ENCODE results near the gene CCT5.

The CCT5 gene

DNA sequence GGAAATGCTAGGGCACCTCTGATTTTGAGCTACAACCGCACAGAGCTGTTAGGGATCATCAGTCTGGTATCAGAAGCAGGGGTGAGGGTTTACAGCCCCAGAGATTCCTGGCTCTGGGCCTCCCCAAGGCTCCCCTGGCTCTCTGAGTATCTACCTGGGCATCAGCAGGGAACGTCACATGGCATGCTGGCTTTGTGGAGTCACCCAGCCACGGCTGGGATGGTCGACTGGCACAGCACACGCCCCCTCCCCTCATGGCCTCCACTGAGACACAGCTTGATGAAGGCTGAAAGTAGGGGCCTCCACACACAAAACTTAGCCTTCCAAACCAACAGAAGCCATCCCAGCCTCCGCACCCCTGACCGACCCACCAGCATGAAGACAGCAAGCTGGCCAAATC, 17.1 kb upstream of the CCT5 start:
- TF ChIP-seq, protein P1, sequence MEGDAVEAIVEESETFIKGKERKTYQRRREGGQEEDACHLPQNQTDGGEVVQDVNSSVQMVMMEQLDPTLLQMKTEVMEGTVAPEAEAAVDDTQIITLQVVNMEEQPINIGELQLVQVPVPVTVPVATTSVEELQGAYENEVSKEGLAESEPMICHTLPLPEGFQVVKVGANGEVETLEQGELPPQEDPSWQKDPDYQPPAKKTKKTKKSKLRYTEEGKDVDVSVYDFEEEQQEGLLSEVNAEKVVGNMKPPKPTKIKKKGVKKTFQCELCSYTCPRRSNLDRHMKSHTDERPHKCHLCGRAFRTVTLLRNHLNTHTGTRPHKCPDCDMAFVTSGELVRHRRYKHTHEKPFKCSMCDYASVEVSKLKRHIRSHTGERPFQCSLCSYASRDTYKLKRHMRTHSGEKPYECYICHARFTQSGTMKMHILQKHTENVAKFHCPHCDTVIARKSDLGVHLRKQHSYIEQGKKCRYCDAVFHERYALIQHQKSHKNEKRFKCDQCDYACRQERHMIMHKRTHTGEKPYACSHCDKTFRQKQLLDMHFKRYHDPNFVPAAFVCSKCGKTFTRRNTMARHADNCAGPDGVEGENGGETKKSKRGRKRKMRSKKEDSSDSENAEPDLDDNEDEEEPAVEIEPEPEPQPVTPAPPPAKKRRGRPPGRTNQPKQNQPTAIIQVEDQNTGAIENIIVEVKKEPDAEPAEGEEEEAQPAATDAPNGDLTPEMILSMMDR (IDR thresholded peaks at IDR 0.05): no peak

DNA sequence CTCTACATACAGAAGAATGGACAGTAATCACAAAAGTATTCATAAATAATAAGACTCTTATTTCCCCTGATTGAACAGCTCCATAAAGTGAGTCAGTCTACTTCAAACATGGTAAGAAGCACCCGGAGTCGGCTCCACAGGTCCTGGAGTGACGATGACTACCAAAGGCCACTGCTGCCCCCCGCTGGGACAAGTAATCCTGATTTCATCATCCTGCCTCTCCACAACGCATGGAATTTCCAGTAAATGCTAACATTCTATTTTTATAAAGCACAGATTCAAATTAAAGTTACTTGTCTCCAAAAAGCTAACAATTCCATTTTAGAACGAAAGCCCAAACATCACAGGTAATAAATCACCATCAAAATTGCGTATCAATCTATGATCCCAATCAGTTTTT, 16.6 kb upstream of the CCT5 start:
- Histone ChIP-seq H3K27me3 (no peaks in the 10 kb centered on the region), H3K4me1 (ENCODE audit: control insufficient read depth in 1 of 2, insufficient read depth in 1 of 2, low read depth in 1 of 2, low read length in 1 of 2) (no peaks in the 10 kb centered on the region), H3K27ac (no peak overlapping the region), H3K4me3 (ENCODE audit: low read depth in 1 of 2, low read length in 1 of 2) (no peak overlapping the region), H3K9me3 (no peaks in the 10 kb centered on the region), H3K36me3 (peaks cover 75% of the 10 kb centered on the region)
- TF ChIP-seq, protein P1 (IDR thresholded peaks at IDR 0.05): no peak

More for the DNA sequence above, 17.1 kb upstream of the CCT5 start:
- Histone ChIP-seq H3K36me3 (peaks cover 72% of the 10 kb centered on the region), H3K27ac (no peak overlapping the region), H3K9me3 (no peaks in the 10 kb centered on the region), H3K4me1 (ENCODE audit: control insufficient read depth in 1 of 2, insufficient read depth in 1 of 2, low read depth in 1 of 2, low read length in 1 of 2) (no peaks in the 10 kb centered on the region), H3K27me3 (no peaks in the 10 kb centered on the region), H3K4me3 (ENCODE audit: low read depth in 1 of 2, low read length in 1 of 2) (no peak overlapping the region)

DNA sequence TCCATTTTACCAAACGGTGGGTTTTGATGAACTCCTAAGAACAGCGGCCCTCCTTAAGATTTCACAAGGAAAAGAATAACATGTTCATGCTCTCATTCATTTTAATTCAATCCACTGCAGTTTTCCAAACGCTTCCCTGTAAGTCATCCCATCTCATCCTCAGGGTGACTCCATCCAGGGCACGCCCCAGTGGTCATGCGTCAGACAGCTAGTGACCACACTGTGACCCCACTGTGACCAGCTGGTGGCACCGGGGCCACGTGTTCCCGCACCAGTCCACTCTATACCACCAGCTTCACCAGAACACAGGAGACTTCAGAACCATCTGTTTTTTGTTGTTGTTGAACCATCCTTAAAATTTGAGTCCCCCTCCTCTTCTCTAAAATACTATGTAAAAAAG, 14.7 kb upstream of the CCT5 start:
- H3K36me3 ChIP-seq: peaks cover 74% of the 10 kb centered on the region
- no peak overlapping the region for H3K27ac ChIP-seq
- no peaks in the 10 kb centered on the region for H3K27me3 ChIP-seq
- TF ChIP-seq, protein P1 (IDR thresholded peaks at IDR 0.05): no peak
- no peak overlapping the region for H3K4me3 ChIP-seq (ENCODE audit: low read depth in 1 of 2, low read length in 1 of 2)
- H3K9me3 ChIP-seq: no peaks in the 10 kb centered on the region
- H3K4me1 ChIP-seq (ENCODE audit: control insufficient read depth in 1 of 2, insufficient read depth in 1 of 2, low read depth in 1 of 2, low read length in 1 of 2): no peaks in the 10 kb centered on the region

DNA sequence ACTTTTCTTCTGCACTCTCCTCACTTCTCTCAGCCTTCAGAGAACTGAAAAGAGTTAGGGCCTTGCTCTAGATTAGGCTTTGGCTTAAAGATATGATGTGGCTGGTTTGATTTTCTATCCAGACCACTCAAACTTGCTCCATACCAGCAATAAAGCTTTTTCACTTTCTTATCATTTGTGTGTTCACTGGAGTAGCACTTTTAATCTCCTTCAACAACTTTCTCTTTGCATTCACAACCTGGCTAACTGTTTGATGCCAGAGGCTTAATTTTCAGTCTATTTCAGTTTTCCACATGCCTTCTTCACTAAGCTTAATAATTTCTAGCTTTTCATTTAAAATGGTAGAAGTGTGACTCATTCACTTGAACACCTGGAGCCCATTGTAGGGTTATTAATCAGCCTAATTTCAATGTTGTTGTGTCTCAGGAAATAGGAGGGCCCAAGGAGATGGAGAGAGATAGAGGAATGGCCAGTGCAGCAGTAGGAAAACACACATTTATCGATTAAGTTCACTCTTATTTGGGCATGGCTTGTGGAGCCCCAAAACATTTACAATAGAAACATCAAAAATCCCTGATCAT, 6.3 kb upstream of the CCT5 start:
- Histone ChIP-seq H3K36me3 (peaks cover 4% of the 10 kb centered on the region), H3K4me1 (ENCODE audit: control insufficient read depth in 1 of 2, insufficient read depth in 1 of 2, low read depth in 1 of 2, low read length in 1 of 2) (peaks cover 5 to 7% of the 10 kb centered on the region in 2 experiments), H3K4me3 (ENCODE audit: low read depth in 1 of 2, low read length in 1 of 2) (no peak overlapping the region), H3K27me3 (no peaks in the 10 kb centered on the region), H3K27ac (no peak overlapping the region), H3K9me3 (no peaks in the 10 kb centered on the region)
- TF ChIP-seq, protein P1 (IDR thresholded peaks at IDR 0.05): no peak

DNA sequence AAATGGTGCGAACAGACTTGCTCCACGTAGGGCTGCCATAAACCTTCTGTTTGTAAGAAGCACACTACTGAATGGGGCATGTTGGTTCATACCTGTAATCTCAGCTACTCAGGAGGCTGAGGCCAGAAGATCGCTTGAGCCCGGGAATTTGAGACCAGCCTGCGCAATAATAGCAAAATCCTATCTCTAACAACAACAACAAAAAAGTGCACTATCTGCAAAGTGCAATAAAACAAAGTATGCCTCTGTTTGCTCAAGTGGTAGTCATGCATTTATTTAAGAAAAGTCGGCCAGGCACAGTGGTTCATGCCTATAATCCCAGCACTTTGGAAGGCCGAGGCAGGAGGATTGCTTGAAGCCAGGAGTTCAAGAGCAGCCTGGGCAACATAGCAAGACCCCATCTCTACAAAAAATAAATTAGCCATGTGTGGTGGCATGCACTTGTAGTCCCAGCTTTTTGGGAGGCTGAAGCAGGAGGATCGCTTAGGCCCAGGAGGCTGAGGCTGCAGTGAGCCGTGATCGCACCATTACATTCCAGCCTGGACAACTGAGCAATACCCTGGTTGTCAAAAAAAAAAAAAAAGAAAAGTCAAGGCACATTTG, 5.6 kb upstream of the CCT5 start:
- H3K9me3 ChIP-seq: no peaks in the 10 kb centered on the region
- H3K36me3 ChIP-seq: no peaks in the 10 kb centered on the region
- TF ChIP-seq, protein P1 (IDR thresholded peaks at IDR 0.05): no peak
- H3K4me3 ChIP-seq (ENCODE audit: low read depth in 1 of 2, low read length in 1 of 2): no peak overlapping the region
- H3K27ac ChIP-seq: no peak overlapping the region
- H3K4me1 ChIP-seq (ENCODE audit: control insufficient read depth in 1 of 2, insufficient read depth in 1 of 2, low read depth in 1 of 2, low read length in 1 of 2): peaks cover 11 to 13% of the 10 kb centered on the region in 2 experiments
- H3K27me3 ChIP-seq: no peaks in the 10 kb centered on the region
